GM12878 (cell line): ENCODE data around the gene H2BK1. TPM values are rescaled to one million over a fixed set of nuclear protein-coding genes. Genes with fewer than 3 reads are reported as not detected.

Experiments
- BACH1 ChIP-seq: fragments of 450-650 bp; IDR thresholded peaks from 2 replicates; pipeline ENCODE4 v1.6.1; 2017; ENCODE audit warnings: mild to moderate bottlenecking, borderline replicate concordance
- BCLAF1 ChIP-seq: fragments of 450-650 bp; IDR thresholded peaks from 2 replicates; pipeline ENCODE4 v1.6.1; 2017; ENCODE audit warnings: antibody characterized with exemption, mild to moderate bottlenecking, moderate library complexity
- CEBPB ChIP-seq, 2 experiments: fragments of 150-350 bp in 1 of 2; IDR thresholded peaks; 2 replicates each; pipeline ENCODE4 v1.6.1; 2012 to 2014; ENCODE audit warnings: low read depth in 2 of 2, low read length in 2 of 2, borderline replicate concordance in 1 of 2, inconsistent platforms in 1 of 2
- E2F4 ChIP-seq: IDR thresholded peaks from 2 replicates; pipeline ENCODE4 v1.6.1; 2012; ENCODE audit warnings: low read depth, low read length, improper control_type of control experiment
- ESRRA ChIP-seq: IDR thresholded peaks from 2 replicates; pipeline ENCODE4 v1.6.1; 2012; ENCODE audit warnings: mild to moderate bottlenecking, low read length, improper control_type of control experiment
- ZNF274 ChIP-seq: IDR thresholded peaks from one replicate; pipeline ENCODE4 v1.8.0; 2011; ENCODE audit not compliant: insufficient read length, insufficient read depth
- polyA plus RNA-seq, 11 experiments: library from polyadenylated mRNA; depleted of rRNA in 4 of 11; unstranded in 6 of 11; stranded (reverse) in 5 of 11; fragments of >200 nt; fragmentation: Nextera tagmentation in 4 of 11; fragmentation: Illumina TruSeq in 1 of 11; extraction: Ambion mirVana in 4 of 11; extraction: Trizol in 1 of 11; gene quantifications; 1 replicate in 1 of 11; 2 replicates in 10 of 11; pipeline versions ENCODE4 v1.2.1 to v1.2.3, GENCODE V29; 2011 to 2016; ENCODE audit warnings: inconsistent platforms in 2 of 11, missing spikeins in 2 of 11, low read depth in 1 of 11
- total RNA-seq, 4 experiments: library from RNA; depleted of rRNA in 3 of 4; stranded (reverse); fragments of >200 nt in 3 of 4; fragmentation: Illumina TruSeq in 1 of 4; extraction: Trizol in 1 of 4; gene quantifications; 2 replicates each; pipeline versions ENCODE4 v1.2.1 to v1.2.3, GENCODE V29; 2013 to 2021
- TF ChIP-seq, protein P1 (sequence below): fragments of 450-650 bp; IDR thresholded peaks from 2 replicates; pipeline ENCODE4 v1.6.1; 2014; ENCODE audit warnings: mild to moderate bottlenecking

Gene H2BK1
- total and polyA plus RNA-seq, 10 of the 15 experiments (the other 5 are each of a cell fraction or from before 2014, with no cell fraction given) = 0.54 TPM; not detected in 9

- TF ChIP-seq, protein P1, sequence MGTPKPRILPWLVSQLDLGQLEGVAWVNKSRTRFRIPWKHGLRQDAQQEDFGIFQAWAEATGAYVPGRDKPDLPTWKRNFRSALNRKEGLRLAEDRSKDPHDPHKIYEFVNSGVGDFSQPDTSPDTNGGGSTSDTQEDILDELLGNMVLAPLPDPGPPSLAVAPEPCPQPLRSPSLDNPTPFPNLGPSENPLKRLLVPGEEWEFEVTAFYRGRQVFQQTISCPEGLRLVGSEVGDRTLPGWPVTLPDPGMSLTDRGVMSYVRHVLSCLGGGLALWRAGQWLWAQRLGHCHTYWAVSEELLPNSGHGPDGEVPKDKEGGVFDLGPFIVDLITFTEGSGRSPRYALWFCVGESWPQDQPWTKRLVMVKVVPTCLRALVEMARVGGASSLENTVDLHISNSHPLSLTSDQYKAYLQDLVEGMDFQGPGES = no peak
- TF ChIP-seq E2F4 (no peak), ZNF274 (no peak), ESRRA (no peak), BCLAF1 (no peak), CEBPB (IDR thresholded peaks at IDR 0.05; ENCODE audit: borderline replicate concordance in 1 of 2, low read depth in 2 of 2, low read length in 2 of 2) (no peak), BACH1 (no peak)
- TF ChIP-seq, all 136 proteins: peak for 0
These were observed 16.9 kb downstream of the H2BK1 start (continued) for GRCh38 chr7:151193203-151193978.
